ENCODE data around the gene NUS1. TPM values are rescaled to one million over a fixed set of nuclear protein-coding genes. Genes with fewer than 3 reads are reported as not detected.

Gene NUS1
- total and polyA plus RNA-seq, 10 of the 15 experiments (the other 5 are each of a cell fraction or from before 2014, with no cell fraction given) = 16.7 to 46.5 (median 22.1) TPM

DNA sequence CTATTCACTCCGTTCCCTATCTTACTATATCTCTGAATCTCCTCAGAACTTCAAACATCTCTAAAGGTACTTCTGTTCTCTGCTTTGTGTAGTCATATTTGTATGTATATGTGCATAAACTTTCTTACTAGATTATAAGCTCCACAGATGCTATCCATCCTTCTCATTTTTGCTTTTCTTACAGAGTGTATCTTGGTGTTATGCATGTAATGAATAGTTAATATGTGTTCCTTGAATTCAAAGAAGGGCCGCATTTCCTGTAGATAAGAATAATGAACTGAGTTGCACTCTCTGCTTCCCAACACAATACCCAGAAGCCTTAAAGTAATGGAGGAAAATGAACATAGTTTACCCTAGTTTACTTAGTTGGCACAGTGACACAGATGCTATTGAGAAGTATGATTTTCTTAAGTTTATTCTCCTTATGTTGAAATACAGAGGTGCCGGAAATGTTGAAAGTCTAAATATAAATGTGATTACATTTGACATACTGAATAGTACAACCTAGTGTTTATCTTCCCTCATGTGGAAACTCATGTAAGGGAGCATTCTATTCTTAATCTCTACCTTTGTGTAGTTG, 6.0 kb downstream of the NUS1 start:
- peaks cover 0 to 2% of the 10 kb centered on the region in 2 experiments; a peak in 1 of 4 replicates for H3K36me3 ChIP-seq (ENCODE audit: control insufficient read depth in 2 of 2, insufficient read depth in 2 of 2, low read length in 1 of 2)
- RAD21 ChIA-PET (ENCODE audit: unreplicated experiment) = interaction anchor here (0.6 to 0.9 kb wide), 2 partner anchors 231 to 1902 kb away, joined by 3 to 4 read pairs; no protein-coding TSS in a partner anchor

More for the DNA sequence above, 6.0 kb downstream of the NUS1 start:
- ChIA-PET POLR2A (no interaction called here), CTCF (interaction anchor here (0.6 kb wide), 1 partner anchor 195 kb away, joined by 3 read pairs; no protein-coding TSS in a partner anchor), SMC1A (ENCODE audit: uncharacterized antibody, unreplicated experiment) (interaction anchor here (0.6 kb wide), 1 partner anchor 59 kb away, joined by 4 read pairs; no protein-coding TSS in a partner anchor)
- Histone ChIP-seq H3K4me1 (ENCODE audit: control insufficient read depth, insufficient read depth, low read length) (no peaks in the 10 kb centered on the region), H3K4me2 (ENCODE audit: control insufficient read depth, insufficient read depth) (0 out of 2 replicates have a peak overlapping the region, but pooled peaks have one; percentile 17), H3K9ac (ENCODE audit: control insufficient read depth, insufficient read depth, low read length) (no peak overlapping the region), H4K20me1 (ENCODE audit: control insufficient read depth, insufficient read depth) (peaks cover 2% of the 10 kb centered on the region; the same call in 1 of the 2 replicates), H3K4me3 (peak overlapping the region; percentile 47; the same call in 1 of the 2 replicates), H3K27ac (ENCODE audit: control insufficient read depth, insufficient read depth) (no peak overlapping the region), H3K27me3 (replicated peaks in 1 of 2; ENCODE audit: control insufficient read depth in 2 of 2, insufficient read depth in 2 of 2, low read length in 1 of 2) (no peaks in the 10 kb centered on the region), H3K79me2 (ENCODE audit: control insufficient read depth, insufficient read depth, low read length) (peaks cover 95% of the 10 kb centered on the region), H3K9me3 (replicated peaks; ENCODE audit: control insufficient read depth, insufficient read depth, low read length) (0 out of 3 replicates have a peak, but pooled peaks cover 2% of the 10 kb centered on the region), H2AFZ (ENCODE audit: control insufficient read depth, low read depth, low read length) (no peak overlapping the region)
- intact Hi-C loops (cut with micrococcal nuclease; ENCODE audit: unreplicated experiment) (no loop called here), in situ Hi-C loops (cut with MboI) (no loop called here)
- FAIRE-seq = no peak
- TF ChIP-seq SUPT20H (IDR thresholded peaks at IDR 0.05; ENCODE audit: borderline replicate concordance, control insufficient read depth, low read depth, low read length) (no peak), ZNF24 (IDR thresholded peaks at IDR 0.05) (no peak), FOXM1 (IDR thresholded peaks at IDR 0.05; ENCODE audit: low read depth, low read length) (no peak), ZBED1 (IDR thresholded peaks at IDR 0.05; ENCODE audit: borderline replicate concordance) (no peak), NFIC (IDR thresholded peaks at IDR 0.05; ENCODE audit: low read depth, low read length) (no peak), ZBTB4 (CRISPR knock-in tag; IDR thresholded peaks at IDR 0.05) (no peak), RB1 (IDR thresholded peaks at IDR 0.05; ENCODE audit: borderline replicate concordance) (no peak), SP1 (IDR thresholded peaks at IDR 0.05; ENCODE audit: low read depth, low read length) (no peak), RBBP5 (conservative IDR thresholded peaks at IDR 0.05) (no peak), NFYA (IDR thresholded peaks at IDR 0.05; ENCODE audit: borderline replicate concordance, low read depth, low read length) (no peak), BRCA1 (IDR thresholded peaks at IDR 0.05; ENCODE audit: low read depth, low read length) (no peak)
- no TSS peak for BruUV-seq (replicated peaks)
- ATAC-seq = no peak
- DNase-seq (ENCODE audit: low read depth, low spot score) = no peak
- WGBS (ENCODE audit: insufficient coverage, insufficient replicate concordance, low lambda C conversion rate, missing lambda C conversion rate) = 96% methylated on average over 3 of the region's 3 CpGs
